WI38 (cell line): ENCODE measurements around the gene SET.
"Not testable (repeated sequence)": the region's sequence is repeated elsewhere in the genome, so short reads cannot be mapped to it uniquely, and the experiment has no call there.

Experiments
- H3K4me3 ChIP-seq: 2 replicates; pipeline ENCODE4 v1.5.1; 2011; ENCODE audit warnings: low read depth, mild to moderate bottlenecking, control low read depth, low read length
- TF ChIP-seq, protein P1 (sequence below): IDR thresholded peaks from 2 replicates; pipeline ENCODE4 v1.5.1; 2012; ENCODE audit warnings: low read depth, mild to moderate bottlenecking, control low read depth, low read length

Gene SET

GRCh38 chr9:128689293-128689774 is 312 bp downstream of the SET start:
- H3K4me3 ChIP-seq: peak overlapping the region; percentile 58
- TF ChIP-seq, protein P1, sequence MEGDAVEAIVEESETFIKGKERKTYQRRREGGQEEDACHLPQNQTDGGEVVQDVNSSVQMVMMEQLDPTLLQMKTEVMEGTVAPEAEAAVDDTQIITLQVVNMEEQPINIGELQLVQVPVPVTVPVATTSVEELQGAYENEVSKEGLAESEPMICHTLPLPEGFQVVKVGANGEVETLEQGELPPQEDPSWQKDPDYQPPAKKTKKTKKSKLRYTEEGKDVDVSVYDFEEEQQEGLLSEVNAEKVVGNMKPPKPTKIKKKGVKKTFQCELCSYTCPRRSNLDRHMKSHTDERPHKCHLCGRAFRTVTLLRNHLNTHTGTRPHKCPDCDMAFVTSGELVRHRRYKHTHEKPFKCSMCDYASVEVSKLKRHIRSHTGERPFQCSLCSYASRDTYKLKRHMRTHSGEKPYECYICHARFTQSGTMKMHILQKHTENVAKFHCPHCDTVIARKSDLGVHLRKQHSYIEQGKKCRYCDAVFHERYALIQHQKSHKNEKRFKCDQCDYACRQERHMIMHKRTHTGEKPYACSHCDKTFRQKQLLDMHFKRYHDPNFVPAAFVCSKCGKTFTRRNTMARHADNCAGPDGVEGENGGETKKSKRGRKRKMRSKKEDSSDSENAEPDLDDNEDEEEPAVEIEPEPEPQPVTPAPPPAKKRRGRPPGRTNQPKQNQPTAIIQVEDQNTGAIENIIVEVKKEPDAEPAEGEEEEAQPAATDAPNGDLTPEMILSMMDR: no peak

DNA sequence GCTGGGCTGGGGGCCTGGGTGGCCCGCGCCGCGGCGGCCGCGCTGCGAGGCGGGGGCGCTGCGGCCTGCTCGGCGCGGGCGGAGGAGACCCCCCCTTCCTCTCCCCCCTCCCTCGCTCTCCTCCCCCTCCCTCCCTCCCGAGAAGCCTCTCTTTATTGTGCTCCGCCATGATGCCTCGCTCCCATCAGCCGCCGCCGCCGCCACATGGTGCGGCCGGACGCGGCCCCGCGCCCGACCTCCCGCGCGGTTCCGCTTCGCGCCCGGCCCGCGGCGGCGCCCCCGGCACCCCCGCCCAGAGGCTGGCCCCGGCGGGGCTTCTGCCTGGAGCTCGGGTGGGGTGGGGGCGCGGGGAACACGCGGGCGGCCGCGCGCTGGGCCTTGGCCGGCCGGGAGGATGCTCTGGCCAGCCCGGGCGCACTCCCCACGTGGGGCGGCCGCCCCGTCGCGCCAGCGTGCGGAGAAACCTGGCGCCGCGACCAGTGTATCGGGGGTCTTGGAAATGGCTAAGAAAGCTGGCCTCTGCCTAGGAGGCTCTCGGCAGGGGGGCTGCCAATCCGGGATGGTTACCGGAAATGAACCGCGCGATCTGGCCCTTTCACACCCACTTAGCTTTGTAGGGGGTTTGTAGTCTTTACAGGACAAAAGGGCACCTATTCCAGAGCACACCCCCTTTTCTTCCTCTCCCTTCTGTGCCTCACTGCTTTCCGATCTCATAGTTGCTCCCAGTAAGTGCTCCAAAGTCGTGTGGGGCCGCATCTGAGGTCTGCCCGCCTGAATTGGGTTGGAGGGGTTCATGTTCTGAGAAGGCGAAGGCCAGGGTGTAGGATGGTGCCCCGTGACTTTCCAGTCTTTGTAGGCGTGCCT is 1.0 kb downstream of the SET start:
- TF ChIP-seq, protein P1: no peak
- peak overlapping the region; percentile 95 for H3K4me3 ChIP-seq

GRCh38 chr9:128690684-128691034 is 1.6 kb downstream of the SET start:
- TF ChIP-seq, protein P1: no peak
- H3K4me3 ChIP-seq: peak overlapping the region; percentile 95

GRCh38 chr9:128693738-128694137 is 4.7 kb downstream of the SET start:
- H3K4me3 ChIP-seq: not testable (repeated sequence)

- TF ChIP-seq, protein P1: no peak
- H3K4me3 ChIP-seq: no peak overlapping the region
These were observed 5.3 kb downstream of the SET start for GRCh38 chr9:128694344-128694743.

GRCh38 chr9:128696923-128697707 is 8.1 kb downstream of the SET start:
- H3K4me3 ChIP-seq: no peak overlapping the region
- TF ChIP-seq, protein P1: no peak

GRCh38 chr9:128699096-128699795 is 10.2 kb downstream of the SET start:
- not testable (repeated sequence) for H3K4me3 ChIP-seq
